B cell (primary cell): ENCODE measurements around the gene NMT2. TPM values are rescaled to one million over a fixed set of nuclear protein-coding genes. Genes with fewer than 3 reads are reported as not detected.

ENCODE experiments used
- ATAC-seq: fragments of 200-7000 bp; cut with Tn5 transposase; one replicate; pipeline ENCODE4 v1.10.0; 2021; ENCODE audit warnings: low read depth, mild to moderate bottlenecking, moderate number of reproducible peaks, moderate library complexity
- CTCF ChIA-PET: fragments of 350-600 bp; sonication (Branson Sonifier 250); formaldehyde crosslinking; loops from one replicate; lab custom pipeline; 2021; ENCODE audit warnings: antibody characterized with exemption, inconsistent platforms; lab: Charles Lee
- POLR2A ChIA-PET: fragments of 350-600 bp; sonication (Branson Sonifier 250); formaldehyde crosslinking; loops from one replicate; lab custom pipeline; 2021; ENCODE audit warnings: antibody characterized with exemption; lab: Charles Lee
- DNase-seq: peaks from one replicate; pipeline ENCODE4 v3.0.0; 2013
- H2AFZ ChIP-seq: 2 replicates; pipeline ENCODE4 v1.6.1; 2012; ENCODE audit warnings: mild to moderate bottlenecking, low read depth, low read length; ENCODE audit not compliant: insufficient read depth, poor library complexity, severe bottlenecking
- H3K27ac ChIP-seq, 2 donors: 1 replicate in 1 of 2; 2 replicates in 1 of 2; pipeline ENCODE4 v1.5.1; 2012 to 2013; ENCODE audit warnings: low read length in 2 of 2, mild to moderate bottlenecking in 2 of 2, moderate library complexity in 1 of 2
- H3K27me3 ChIP-seq, 4 experiments: fragments of 200-600 bp in 1 of 4; sonication (generic) in 1 of 4; replicated peaks in 1 of 4; 1 replicate in 2 of 4; 2 replicates in 2 of 4; pipeline versions ENCODE4 v1.6.1 to v1.7.0; 2013 to 2016; ENCODE audit warnings: low read length in 3 of 4, mild to moderate bottlenecking in 2 of 4, mixed read lengths in 1 of 4, moderate library complexity in 1 of 4; ENCODE audit not compliant: insufficient read depth in 4 of 4, control insufficient read depth in 3 of 4; ENCODE audit errors: control extremely low read depth in 1 of 4
- H3K36me3 ChIP-seq, 2 experiments: replicated peaks in 1 of 2; 1 replicate in 1 of 2; 2 replicates in 1 of 2; pipeline versions ENCODE4 v1.6.1 to v1.7.1; 2013; ENCODE audit warnings: low read length in 1 of 2; ENCODE audit not compliant: insufficient read depth in 2 of 2, control insufficient read depth in 1 of 2; ENCODE audit errors: control extremely low read depth in 1 of 2, extremely low read depth in 1 of 2
- H3K4me1 ChIP-seq, 2 donors: fragments of 200-600 bp in 1 of 2; sonication (generic) in 1 of 2; 1 replicate in 1 of 2; 2 replicates in 1 of 2; pipeline versions ENCODE4 v1.5.1 to v1.6.1; 2013 to 2017; ENCODE audit warnings: low read length in 2 of 2; ENCODE audit not compliant: control insufficient read depth in 2 of 2, insufficient read depth in 2 of 2
- H3K4me2 ChIP-seq: replicated peaks from 2 replicates; pipeline ENCODE3; 2012; ENCODE audit warnings: mild to moderate bottlenecking, low read depth, low read length; ENCODE audit not compliant: poor library complexity, severe bottlenecking
- H3K4me3 ChIP-seq, 5 experiments: fragments of 200-600 bp in 1 of 5; sonication (generic) in 1 of 5; 1 replicate in 3 of 5; 2 replicates in 2 of 5; pipeline versions ENCODE4 v1.5.1 to v1.7.0; 2011 to 2016; ENCODE audit warnings: low read length in 4 of 5, mild to moderate bottlenecking in 4 of 5, low read depth in 2 of 5, control low read depth in 1 of 5, moderate library complexity in 1 of 5; ENCODE audit not compliant: insufficient read depth in 1 of 5; ENCODE audit errors: control extremely low read depth in 1 of 5, extremely low read depth in 1 of 5
- H3K79me2 ChIP-seq: fragments of 200-600 bp; sonication (generic); one replicate; pipeline ENCODE4 v1.6.0; 2016; ENCODE audit warnings: low read length; ENCODE audit not compliant: control insufficient read depth, insufficient read depth
- H3K9ac ChIP-seq: fragments of 200-600 bp; sonication (generic); 2 replicates; pipeline ENCODE4 v1.6.1; 2017; ENCODE audit warnings: mild to moderate bottlenecking, low read length, moderate library complexity
- H3K9me3 ChIP-seq, 3 donors: one replicate each; pipeline versions ENCODE4 v1.6.1 to v1.7.1; 2013; ENCODE audit warnings: low read length in 2 of 3; ENCODE audit not compliant: control insufficient read depth in 2 of 3, insufficient read depth in 1 of 3; ENCODE audit errors: control extremely low read depth in 1 of 3
- H4K20me1 ChIP-seq: 2 replicates; pipeline ENCODE4 v1.6.0; 2012; ENCODE audit warnings: mild to moderate bottlenecking, low read length; ENCODE audit not compliant: insufficient read depth, control insufficient read depth, poor library complexity, severe bottlenecking
- H3K27ac Mint-ChIP-seq: one replicate; pipeline ENCODE4 v1.8.0; 2021; ENCODE audit warnings: mixed read lengths
- H3K27me3 Mint-ChIP-seq: one replicate; pipeline ENCODE4 v1.8.0; 2021; ENCODE audit warnings: mixed read lengths
- H3K4me1 Mint-ChIP-seq: one replicate; pipeline ENCODE4 v1.8.0; 2021; ENCODE audit warnings: mixed read lengths
- H3K4me3 Mint-ChIP-seq: one replicate; pipeline ENCODE4 v1.8.0; 2021; ENCODE audit warnings: mixed read lengths
- H3K9me3 Mint-ChIP-seq: one replicate; pipeline ENCODE4 v1.8.0; 2022; ENCODE audit warnings: mixed read lengths; ENCODE audit not compliant: insufficient read depth
- CTCF ChIP-seq: fragments of 200-600 bp; IDR thresholded peaks from one replicate; pipeline ENCODE4 v1.8.0; 2022; ENCODE audit warnings: antibody characterized with exemption, mild to moderate bottlenecking
- EZH2 ChIP-seq: IDR thresholded peaks from 2 replicates; pipeline ENCODE4 v1.6.1; 2012; ENCODE audit warnings: borderline replicate concordance, low read depth, mild to moderate bottlenecking, moderate library complexity, low read length; ENCODE audit not compliant: insufficient read depth, poor library complexity, severe bottlenecking
- WGBS: methylation state at CpG from one replicate; pipeline ENCODE4 v1.1.5; 2013; ENCODE audit warnings: missing lambda C conversion rate; ENCODE audit not compliant: insufficient coverage; 5-methylcytosine and 5-hydroxymethylcytosine counted together
- intact Hi-C: fragments of 100-400 bp; cut with micrococcal nuclease; formaldehyde crosslinking; loops from one replicate; pipeline ENCODE4 v1.10.0; 2022
- polyA plus RNA-seq: library from polyadenylated mRNA; depleted of rRNA; stranded (reverse); fragments of >200 nt; gene quantifications from 2 replicates; pipeline ENCODE4 v1.2.3, GENCODE V29; 2012
- total RNA-seq, 2 donors: library from RNA; stranded (reverse); fragments of 120-200 nt in 1 of 2; gene quantifications; 1 replicate in 1 of 2; 2 replicates in 1 of 2; pipeline versions ENCODE4 v1.2.3 to v1.2.4, GENCODE V29; 2013 to 2022

The NMT2 gene
- total and polyA plus RNA-seq, 2 donors (not counting 1 experiment from before 2014, with no cell fraction given): 2.8 to 73.3 TPM

GRCh38 chr10:15183689-15184481 is 15.4 kb upstream of the NMT2 start:
- CTCF ChIA-PET: no interaction called here
- no peak overlapping the region for H3K27ac Mint-ChIP-seq

More at GRCh38 chr10:15183689-15184481, 15.4 kb upstream of the NMT2 start:
- no peaks in the 10 kb centered on the region for H3K9me3 Mint-ChIP-seq
- POLR2A ChIA-PET: no interaction called here
- no peak overlapping the region for H2AFZ ChIP-seq
- 83% methylated on average over 2 of the region's 11 CpGs for WGBS
- DNase-seq (no peak), ATAC-seq (no peak)
- no peaks in the 10 kb centered on the region for H4K20me1 ChIP-seq
- no peak overlapping the region for H3K9ac ChIP-seq
- H3K27me3 Mint-ChIP-seq: peaks cover 17% of the 10 kb centered on the region
- H3K4me3 ChIP-seq: no peak overlapping the region
- intact Hi-C loops: no loop called here
- H3K4me1 ChIP-seq: peaks cover 0 to 6% of the 10 kb centered on the region in 2 donors
- no peak overlapping the region for H3K4me3 Mint-ChIP-seq
- peaks cover 0 to 3% (median 0%) of the 10 kb centered on the region in 3 donors for H3K9me3 ChIP-seq
- H3K36me3 ChIP-seq: no peaks in the 10 kb centered on the region
- no peak overlapping the region for H3K27ac ChIP-seq
- TF ChIP-seq EZH2 (no peak), CTCF (no peak)
- H3K79me2 ChIP-seq: no peaks in the 10 kb centered on the region
- H3K27me3 ChIP-seq: peaks cover 0 to 5% (median 0%) of the 10 kb centered on the region in 4 experiments
- peaks cover 9% of the 10 kb centered on the region for H3K4me1 Mint-ChIP-seq
- H3K4me2 ChIP-seq: no peak overlapping the region
